G401.6 (cell line): ENCODE measurements around the gene ZNF12.
"Not testable (repeated sequence)": the region's sequence is repeated elsewhere in the genome, so short reads cannot be mapped to it uniquely, and the experiment has no call there.

Source experiments
- FAIRE-seq: peaks from 2 replicates; lab custom pipeline; 2012; peaks lifted over from hg19 to GRCh38; lab: Jason Lieb, UNC

ZNF12 gene

GRCh38 chr7:6691103-6691502 lies 15.6 kb downstream of the ZNF12 start:
- FAIRE-seq = no peak

- FAIRE-seq = no peak
Observed at GRCh38 chr7:6680146-6680545, 26.6 kb downstream of the ZNF12 start.

GRCh38 chr7:6675807-6676405 lies 30.8 kb downstream of the ZNF12 start:
- no peak for FAIRE-seq

GRCh38 chr7:6670851-6671250 lies 35.9 kb downstream of the ZNF12 start:
- not testable (repeated sequence) for FAIRE-seq

- FAIRE-seq = no peak
Observed at GRCh38 chr7:6658618-6659345, 48.0 kb downstream of the ZNF12 start.

GRCh38 chr7:6656413-6656812 lies 50.3 kb downstream of the ZNF12 start:
- FAIRE-seq = no peak

GRCh38 chr7:6655636-6656385 lies 50.9 kb downstream of the ZNF12 start:
- FAIRE-seq = no peak

- FAIRE-seq = no peak
Observed at GRCh38 chr7:6654842-6655610, 51.7 kb downstream of the ZNF12 start.

GRCh38 chr7:6654113-6654841 lies 52.5 kb downstream of the ZNF12 start:
- no peak for FAIRE-seq

- no peak for FAIRE-seq
Observed at GRCh38 chr7:6653071-6654003, 53.4 kb downstream of the ZNF12 start.

- no peak for FAIRE-seq
Observed at GRCh38 chr7:6652446-6653011, 54.2 kb downstream of the ZNF12 start.

GRCh38 chr7:6651851-6652445 lies 54.8 kb downstream of the ZNF12 start:
- FAIRE-seq = no peak

GRCh38 chr7:6650521-6651011 lies 56.2 kb downstream of the ZNF12 start:
- FAIRE-seq = no peak

- FAIRE-seq = no peak
Observed at GRCh38 chr7:6650086-6650485, 56.7 kb downstream of the ZNF12 start.

GRCh38 chr7:6649241-6649961 lies 57.3 kb downstream of the ZNF12 start:
- FAIRE-seq = no peak

- no peak for FAIRE-seq
Observed at GRCh38 chr7:6648815-6649104, 58.0 kb downstream of the ZNF12 start.

GRCh38 chr7:6648066-6648814 lies 58.5 kb downstream of the ZNF12 start:
- no peak for FAIRE-seq

GRCh38 chr7:6647541-6647940 lies 59.2 kb downstream of the ZNF12 start:
- FAIRE-seq = no peak

- FAIRE-seq = no peak
Observed at GRCh38 chr7:6647080-6647479, 59.7 kb downstream of the ZNF12 start.
